ENCODE measurements around the gene EDRF1.
"Not testable (repeated sequence)": the region's sequence is repeated elsewhere in the genome, so short reads cannot be mapped to it uniquely, and the experiment has no call there.

EDRF1 gene

DNA sequence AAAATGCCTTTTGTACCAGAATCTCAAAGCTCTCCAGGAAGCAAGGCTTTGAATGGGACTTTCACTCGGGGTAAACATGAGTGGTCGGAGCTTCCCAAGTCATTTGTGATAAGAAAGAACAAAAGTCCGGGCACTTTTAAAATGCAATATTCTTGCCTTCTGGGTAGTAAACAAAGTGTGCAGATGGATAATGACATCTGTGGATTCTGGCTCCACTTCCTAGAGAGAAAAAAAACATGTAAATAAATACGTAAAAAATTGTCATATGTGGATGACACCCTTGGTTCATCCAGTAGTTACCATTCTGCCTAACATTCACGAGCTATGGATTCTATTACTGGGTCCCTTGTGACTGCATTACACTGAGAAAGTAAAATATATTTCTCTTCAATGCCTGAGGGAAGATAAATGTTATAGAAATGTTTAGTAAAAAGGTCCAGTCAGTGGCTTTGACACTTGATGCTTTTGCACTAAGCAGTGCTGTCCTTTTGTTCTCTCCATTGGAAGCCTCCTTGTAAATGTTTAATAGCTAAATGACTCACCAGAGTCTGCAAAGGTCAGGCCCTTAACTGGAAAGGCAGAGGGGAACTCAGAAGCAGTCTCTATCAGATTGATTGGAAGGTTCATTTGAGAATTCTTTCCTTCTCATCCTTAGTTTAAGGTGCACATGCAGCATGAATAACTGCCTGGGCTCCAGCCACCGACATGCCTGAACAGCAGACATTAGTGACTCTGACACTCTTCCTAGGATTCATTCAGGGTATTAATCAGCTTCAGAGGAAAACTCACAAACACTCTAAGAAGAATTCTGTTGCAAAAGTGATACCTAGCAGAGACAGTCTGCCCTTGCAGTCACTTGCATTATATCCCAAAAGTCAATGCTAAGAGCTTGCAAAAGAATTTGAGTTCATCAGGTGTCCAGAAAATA lies 11.7 kb upstream of the EDRF1 start:
- DNase-seq (ENCODE audit: low spot score) = peak; percentile 31

DNA sequence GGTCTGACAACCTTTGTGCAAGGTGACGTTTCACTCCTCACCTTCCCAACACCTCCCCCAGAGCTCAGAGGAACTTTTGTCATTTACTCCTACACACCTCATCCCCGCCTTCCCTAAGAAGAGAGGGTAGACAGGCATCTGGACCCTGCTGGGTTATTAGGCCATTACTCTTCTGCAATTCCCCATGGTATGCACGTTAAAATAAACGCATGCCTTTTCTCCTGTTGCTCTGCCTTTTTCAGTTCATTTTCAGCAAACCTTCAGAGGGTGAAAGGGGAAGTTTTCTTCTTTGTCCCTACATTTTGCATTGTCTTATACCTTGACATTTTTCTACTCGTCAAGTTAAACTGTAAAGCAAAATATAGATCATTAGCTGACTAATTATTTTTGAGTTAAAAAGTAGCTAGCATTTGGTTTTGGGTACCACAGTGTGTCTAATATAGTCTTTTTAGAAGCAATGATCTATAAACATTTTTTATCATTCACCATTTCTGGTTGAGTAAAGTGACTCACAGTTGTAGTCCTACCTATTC lies 10.5 kb upstream of the EDRF1 start:
- no peak for DNase-seq (ENCODE audit: low spot score)

DNA sequence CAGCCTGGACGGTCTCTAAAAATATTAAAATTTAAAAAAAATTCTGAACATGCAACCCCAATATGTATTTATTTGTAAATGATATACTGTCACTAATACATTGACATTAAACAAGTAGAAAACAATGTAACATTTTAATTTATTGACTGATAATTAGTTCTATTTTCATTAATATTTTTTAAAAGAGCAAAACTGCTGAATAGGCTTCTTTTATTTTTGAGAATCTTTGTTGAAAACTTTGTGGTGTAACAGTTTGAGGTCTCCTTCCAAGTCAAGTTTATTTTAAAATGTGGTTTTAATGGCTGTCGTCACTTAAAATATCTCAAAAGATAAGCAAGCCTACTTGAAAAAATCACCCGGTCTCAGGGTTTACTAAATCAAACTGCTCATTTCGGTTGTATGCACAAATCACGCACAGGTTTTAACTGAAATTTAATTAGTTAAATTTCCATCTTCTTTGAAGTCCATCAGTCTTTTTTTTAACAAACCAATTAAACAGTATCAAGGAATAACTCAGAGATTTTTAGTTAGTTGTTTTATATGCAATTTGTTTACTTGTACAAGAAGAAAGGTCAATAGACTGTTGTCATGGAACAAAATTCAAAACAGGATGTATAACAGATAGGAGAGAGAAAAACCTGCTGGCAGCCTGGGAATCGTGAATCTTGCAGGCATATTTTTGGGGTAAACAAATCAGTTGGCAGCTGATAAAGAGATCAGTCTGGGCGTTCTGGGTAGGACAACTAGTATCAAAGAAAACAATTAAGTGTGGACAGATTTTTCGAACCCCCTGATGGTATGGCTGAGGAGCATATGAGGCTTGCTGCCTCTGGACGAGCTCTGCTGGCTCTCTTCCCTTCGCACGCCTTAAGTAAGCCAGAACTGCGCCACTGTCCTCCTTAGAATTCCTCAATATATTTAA lies 9.7 kb upstream of the EDRF1 start:
- no peak for DNase-seq (ENCODE audit: low spot score)

DNA sequence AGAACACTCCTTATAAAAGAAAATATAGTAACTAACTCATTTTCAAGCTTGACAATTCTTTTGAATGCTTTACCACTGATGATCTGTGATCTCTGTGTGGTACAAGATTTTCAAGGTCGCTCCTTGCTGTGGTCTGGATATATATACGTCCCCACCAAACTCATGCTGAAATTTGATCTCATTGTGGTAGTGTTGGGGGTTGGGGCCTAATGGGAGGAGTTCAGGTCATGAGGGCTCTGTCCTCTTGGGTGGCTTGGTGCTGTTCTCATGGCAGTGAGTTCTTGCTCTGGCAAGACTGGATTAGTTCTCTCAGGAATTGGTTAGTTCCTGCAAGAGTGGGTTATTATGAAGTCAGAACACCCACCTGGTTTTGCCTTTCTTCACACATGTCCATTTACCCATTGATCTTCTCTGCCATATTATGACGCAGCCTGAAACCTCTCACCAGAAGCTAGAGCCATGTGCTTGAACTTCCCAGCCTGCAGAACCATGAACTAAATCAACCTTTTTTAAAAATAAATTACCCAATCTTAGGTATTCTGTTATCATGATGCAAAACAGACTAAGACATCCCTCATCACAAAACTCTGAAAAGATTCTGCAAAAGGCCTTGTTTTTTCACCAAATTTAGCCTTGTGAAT lies 8.3 kb upstream of the EDRF1 start:
- DNase-seq (ENCODE audit: low spot score) = no peak

DNA sequence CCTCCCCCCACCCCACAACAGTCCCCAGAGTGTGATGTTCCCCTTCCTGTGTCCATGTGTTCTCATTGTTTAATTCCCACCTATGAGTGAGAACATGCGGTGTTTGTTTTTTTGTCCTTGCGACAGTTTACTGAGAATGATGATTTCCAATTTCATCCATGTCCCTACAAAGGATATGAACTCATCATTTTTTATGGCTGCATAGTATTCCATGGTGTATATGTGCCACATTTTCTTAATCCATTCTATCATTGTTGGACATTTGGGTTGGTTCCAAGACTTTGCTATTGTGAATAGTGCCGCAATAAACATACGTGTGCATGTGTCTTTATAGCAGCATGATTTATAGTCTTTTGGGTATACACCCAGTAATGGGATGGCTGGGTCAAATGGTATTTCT lies 4.8 kb upstream of the EDRF1 start:
- not testable (repeated sequence) for DNase-seq (ENCODE audit: low spot score)

DNA sequence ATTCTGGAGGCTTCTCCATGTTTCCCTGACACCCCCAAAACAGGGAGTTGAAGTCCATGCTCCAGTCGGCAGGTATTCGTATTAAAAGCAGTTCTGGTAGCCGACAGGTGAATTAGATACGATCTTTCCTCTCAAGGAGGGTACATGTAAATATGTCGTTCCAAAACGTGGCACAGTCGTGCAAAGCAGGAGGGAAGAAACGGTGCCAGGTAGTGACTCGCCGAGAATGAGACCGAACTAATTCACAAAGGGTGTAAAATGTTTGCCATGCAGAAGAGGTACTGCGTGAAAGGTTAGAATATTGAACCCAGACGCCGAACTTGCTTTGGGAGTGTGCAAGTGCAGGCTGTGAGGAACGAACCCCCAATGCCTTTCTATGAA lies 483 bp downstream of the EDRF1 start:
- DNase-seq (ENCODE audit: low spot score) = no peak

DNA sequence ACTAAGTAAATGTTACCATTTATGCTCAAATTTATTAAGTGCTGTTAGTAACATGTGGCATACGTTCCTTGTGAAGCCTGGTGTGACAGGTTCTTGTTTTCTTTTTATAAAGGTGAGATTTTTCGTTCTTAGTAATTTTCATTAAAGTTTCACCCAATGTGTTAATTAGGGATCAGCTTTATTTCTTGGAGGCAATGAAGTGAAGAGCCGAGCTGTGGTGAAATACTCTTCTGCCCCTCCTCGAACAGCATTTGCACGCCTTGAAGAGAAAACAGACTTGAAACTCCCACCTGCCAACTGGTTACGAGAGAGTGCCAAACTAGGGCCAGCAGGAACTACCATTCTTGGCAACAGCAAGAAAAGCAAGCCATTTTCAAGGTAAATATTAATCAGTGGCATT lies 1.5 kb downstream of the EDRF1 start:
- DNase-seq (ENCODE audit: low spot score) = no peak

DNA sequence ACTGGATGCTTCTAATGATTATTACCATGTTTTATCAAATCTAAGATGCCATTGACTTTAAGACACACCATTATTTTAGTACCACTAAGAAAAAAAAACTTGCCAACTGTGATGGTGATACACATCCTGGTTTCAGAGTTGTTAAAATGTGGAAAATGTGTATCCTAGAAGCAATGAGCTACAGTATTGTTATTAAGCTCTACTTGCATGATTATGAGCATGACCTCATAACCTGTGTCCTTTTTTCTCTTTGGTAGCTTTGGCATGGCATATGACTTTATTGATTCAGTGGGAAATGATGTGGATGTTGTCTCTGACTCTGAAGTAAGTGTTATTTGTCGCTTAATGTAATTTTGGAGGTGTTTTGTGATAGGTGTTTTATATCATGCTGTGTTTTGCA lies 3.3 kb downstream of the EDRF1 start:
- DNase-seq (ENCODE audit: low spot score) = no peak

DNA sequence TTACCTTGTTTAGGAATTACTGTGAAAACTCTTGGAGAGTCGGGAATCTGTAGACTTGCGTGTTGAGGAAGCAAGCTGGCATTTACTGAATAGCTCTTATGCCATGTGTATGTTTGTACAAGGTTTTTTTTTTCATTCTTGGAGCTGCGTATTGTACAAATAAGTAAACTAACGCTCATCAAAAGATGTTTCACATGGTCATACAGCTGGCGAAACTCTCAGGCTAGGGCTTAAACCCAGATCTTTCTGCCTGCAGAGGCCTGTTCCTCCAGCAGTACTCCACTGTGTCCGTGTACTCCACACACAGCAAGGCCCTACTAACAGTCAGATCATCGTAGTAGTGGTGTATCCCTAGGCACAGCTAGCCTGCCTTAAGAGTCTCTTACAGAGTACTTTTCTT lies 7.4 kb downstream of the EDRF1 start:
- no peak for DNase-seq (ENCODE audit: low spot score)

DNA sequence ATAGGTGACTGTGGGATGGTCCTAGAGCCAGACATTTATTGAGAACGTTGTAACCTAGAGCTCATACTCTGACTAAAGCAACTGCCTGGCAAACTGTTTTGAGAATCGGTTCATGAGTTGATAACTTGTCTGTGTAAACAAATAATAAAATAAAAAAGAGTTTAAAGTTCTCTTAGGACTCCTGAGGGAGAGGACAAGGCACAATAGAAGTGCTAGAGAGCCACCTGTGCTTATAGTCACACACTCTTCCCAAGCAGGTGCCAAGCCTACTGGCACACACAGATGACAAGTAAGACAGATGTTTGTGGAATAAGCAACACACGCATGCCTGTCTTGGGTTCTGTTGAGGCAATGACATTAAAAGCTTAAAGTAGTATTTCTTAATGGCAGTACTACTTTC lies 7.9 kb downstream of the EDRF1 start:
- DNase-seq (ENCODE audit: low spot score) = no peak

DNA sequence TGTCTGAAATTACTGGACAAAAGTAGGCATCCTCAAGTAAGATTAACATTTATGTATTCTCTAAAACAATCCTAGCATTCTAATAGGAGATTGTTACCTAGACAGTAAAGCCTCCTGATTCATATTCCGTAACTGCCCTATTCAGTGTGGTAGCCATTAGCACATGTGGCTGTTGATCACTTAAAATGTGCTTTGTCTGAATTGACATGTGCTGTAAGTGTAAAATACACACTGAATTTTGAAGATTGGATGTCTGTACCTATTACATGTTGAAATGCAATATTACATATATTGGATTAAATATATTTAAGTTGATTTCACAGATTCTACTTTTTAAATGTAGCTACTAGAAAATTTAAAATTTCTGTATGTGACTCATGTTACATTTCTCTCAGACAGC lies 14.6 kb downstream of the EDRF1 start:
- no peak for DNase-seq (ENCODE audit: low spot score)

DNA sequence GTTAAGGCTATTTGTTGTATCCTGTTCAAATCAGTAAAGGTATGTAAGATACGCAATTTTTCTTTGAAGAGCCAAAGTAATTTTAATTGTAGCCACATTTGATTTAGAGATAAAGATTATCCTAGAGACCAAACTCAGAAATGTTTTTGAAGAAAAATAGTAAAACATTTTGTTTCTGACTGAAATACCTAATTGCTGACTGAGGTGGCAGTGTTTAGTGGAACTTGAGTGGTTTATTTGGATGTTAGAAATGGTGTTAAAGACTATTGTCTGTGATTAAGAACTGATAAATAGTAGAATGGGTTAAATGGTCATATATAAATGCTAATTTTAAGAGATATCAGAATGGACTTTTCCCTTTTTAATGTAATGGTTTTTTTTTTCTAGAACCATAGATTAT lies 15.3 kb downstream of the EDRF1 start:
- DNase-seq (ENCODE audit: low spot score) = no peak

DNA sequence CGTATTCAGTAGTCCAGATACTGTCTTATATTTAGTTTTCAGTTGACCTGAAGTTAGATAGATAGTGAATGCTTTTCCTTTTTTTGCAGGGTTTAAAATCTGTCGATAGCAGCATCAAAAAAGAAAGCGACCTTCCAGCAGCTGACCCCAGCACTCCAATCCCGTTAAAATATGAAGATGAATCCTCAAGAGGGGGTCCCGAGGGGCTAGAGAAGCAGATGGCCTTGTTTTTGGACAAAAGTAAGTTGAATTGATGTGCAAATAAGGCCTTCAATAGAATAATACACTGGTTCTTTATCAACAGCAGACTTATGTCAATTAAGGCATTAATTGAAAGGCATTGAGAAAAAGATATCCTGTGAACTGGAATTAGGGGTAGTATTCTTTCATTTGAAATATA lies 18.7 kb downstream of the EDRF1 start:
- no peak for DNase-seq (ENCODE audit: low spot score)

DNA sequence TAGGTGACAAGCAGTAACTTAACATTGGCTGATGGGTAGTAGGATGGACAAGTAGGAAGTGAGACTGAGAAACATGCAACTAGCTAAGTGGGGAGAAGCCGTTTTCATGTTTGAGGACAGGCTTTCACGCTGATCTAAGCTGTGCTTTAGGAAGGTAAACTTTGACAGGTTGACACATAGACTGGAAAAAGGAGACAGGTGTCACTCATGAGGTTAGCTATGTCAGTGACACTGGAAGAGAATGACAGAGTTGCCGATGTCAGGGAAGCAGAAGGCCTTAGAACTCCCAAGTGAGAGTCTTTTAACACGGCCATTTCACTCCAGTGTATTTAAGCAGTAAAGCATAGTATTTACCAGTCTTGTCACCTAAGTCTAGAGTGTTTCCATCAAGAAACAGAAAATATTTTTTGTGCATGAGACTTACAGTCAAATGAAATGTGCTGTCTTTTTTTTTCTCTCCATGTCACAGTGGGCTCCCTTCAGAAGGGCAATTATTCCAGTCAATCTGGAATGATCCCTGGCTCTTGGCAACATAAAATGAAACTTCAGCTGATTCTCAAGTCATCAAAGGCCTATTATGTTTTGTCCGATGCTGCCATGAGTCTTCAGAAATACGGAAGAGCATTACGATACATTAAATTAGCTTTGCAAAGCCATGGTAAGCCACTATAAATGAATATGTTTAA lies 20.6 kb downstream of the EDRF1 start:
- no peak for DNase-seq (ENCODE audit: low spot score)

DNA sequence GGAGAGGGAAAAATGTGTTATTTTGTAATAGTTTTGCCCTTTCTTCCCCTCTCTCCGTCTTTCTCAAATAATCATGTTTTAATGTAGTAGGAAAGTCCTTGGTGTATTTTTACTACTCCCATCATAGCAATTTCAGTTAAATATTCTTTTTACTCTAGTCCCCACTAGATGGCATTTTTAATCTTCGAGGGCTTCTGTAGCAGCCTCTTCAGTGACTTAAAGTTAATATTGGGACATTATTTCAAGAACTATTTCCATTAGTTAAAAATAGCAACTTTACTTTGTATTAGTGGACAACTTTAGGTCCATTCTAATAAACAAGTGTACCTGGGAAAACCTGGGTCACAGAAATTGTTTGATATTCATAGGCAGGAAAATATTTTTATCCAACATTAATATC lies 23.0 kb downstream of the EDRF1 start:
- DNase-seq (ENCODE audit: low spot score) = no peak

DNA sequence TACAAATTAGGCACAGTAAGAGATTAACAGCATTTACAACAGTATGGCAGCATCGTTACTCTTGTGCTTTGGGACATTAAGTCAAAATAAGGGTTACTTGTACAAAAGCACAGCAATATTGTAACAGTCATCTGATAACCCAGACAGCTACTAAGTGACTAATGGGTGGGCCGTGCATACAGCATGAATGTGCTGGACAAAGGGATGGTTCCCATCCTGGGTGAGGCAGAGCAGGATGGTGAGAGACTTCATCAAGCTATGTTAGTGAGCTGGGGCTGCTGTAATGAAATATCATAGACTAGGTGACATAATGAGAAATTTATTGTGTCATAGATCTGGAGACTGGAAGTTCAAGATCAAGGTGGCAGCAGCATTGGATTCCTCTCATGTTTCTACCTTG lies 25.4 kb downstream of the EDRF1 start:
- no peak for DNase-seq (ENCODE audit: low spot score)

DNA sequence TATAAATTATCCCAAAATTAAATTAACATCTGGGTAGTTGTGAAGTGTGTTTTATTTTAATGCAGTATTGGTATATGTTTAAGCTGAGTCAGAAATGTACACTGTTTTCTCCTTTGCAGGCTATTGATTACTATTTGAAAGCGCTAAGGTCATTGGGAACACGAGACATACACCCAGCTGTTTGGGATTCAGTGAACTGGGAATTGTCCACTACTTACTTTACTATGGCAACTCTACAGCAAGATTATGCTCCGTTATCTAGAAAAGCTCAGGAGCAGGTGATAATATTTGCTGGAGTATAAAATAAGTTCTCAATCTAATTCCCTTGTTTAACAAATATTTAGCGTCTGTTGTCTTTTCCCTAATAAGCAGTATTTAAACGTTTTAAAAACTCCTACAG lies 27.9 kb downstream of the EDRF1 start:
- no peak for DNase-seq (ENCODE audit: low spot score)

DNA sequence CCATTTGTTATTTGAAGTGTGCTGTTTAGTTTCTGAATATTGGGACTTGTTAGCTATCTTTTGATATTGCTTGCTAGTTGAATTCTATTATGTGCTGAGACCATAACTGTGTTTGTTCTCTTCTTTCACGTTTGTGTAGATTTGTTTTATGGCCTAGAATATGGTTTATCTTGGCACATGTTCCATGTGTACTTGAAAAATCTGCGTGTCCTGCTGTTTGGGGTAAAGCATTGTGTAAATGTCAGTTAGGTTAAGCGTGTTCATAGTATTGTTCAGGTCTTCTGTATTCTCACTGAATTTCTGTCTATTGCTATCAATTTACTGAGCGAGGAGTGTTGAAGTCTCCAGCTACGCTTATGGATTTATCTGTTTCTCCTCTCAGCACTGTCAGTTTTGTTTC lies 36.7 kb downstream of the EDRF1 start:
- no peak for DNase-seq (ENCODE audit: low spot score)

DNA sequence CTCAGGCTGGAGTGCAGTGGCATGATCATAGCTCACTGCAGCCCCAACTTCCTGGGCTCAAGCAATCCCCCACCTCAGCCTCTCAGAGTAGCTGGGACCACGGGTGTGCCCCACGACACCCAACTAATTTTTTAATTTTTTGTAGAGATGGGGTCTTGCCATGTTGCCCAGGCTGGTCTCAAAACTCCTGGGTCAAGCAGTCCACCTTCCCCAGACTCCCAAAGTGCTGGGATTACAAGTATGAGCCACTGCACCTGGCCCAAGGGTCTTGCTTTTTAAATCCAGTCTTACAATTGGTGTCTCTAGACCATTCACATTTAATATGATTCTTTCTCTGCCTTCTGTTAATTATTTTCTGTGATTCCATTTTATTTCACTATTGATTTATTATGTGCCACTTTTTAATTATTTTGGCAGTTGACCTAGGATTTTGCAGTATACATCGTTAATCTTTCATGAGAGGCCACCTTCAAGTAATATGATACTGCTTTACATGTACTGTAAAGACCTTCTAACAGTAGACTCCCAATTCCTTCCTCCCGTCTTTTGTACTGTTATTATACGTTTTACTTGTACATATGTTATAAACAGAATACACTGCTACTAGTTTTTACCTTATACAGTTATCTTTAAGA lies 37.5 kb downstream of the EDRF1 start:
- no peak for DNase-seq (ENCODE audit: low spot score)

DNA sequence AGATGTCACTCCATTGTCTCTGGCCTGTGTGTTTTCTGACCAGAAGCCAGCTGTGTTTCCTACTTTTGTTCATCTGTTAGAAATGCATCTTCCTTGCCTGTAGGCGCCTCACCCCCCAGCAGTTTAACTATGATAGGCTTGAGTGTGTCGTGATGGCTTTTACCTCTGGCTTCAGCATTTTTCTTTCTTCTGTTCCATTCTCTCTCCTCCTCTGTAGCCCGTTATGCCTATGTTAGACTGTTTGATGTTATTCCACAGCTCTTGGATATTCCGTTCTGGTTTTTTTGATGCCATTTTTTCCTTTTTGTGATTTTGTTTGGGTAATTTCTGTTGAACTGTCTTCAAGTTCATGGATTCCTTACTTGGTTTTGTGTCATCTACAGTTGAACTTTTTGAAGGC lies 38.2 kb downstream of the EDRF1 start:
- no peak for DNase-seq (ENCODE audit: low spot score)

DNA sequence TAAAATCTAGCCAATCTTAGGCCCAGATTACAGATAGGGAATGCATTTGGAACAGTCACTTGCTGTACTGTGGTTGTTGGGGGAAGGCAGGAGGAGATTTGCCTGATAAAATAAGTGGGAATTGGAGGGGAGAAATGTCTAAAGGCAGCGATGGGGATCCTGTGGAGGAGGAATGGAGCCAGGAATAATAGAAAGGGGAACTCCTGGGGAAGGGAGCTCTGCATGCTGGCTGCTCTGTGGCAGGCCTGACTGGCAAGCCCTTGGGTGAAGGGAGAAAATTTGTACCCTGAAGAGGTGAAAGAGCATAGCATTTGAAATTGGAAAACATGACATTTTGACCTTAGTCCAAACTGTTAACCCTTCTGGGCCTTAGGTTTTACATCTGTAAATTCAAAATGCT lies 42.5 kb downstream of the EDRF1 start:
- DNase-seq (ENCODE audit: low spot score) = no peak
